ENCODE data around the gene MORN1.
A peak's percentile ranks its signal among the peaks of the same experiment; 100 is the strongest.
"Not testable (repeated sequence)": the region's sequence is repeated elsewhere in the genome, so short reads cannot be mapped to it uniquely, and the experiment has no call there.

Gene MORN1

DNA sequence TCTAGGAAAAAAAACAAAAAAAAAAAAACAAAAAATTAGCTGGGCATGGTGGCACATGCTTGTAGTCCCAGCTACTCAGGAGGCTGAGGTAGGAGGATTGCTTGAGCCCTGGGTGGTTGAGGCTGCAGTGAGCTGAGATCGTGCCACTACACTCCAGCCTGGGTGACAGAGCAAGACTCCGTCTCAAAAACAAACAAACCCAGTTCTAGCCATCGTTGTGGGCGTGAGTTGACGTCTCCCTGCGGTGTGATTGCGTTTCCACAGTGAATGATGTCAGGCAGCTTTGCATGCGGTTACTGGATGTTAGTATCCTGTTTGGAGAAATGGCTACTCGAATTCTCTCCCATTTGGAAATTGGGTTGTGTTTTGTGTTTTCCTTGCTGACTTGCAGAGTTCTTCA lies 95.1 kb downstream of the MORN1 start:
- not testable (repeated sequence) for DNase-seq (ENCODE audit: low read depth in 4 of 4, low spot score in 1 of 4)

- no peak for DNase-seq (ENCODE audit: low read depth in 4 of 4, low spot score in 1 of 4)
Measured at GRCh38 chr1:2295526-2295925, 95.8 kb downstream of the MORN1 start.

GRCh38 chr1:2294725-2295078 lies 96.7 kb downstream of the MORN1 start:
- DNase-seq (ENCODE audit: low read depth in 4 of 4, low spot score in 1 of 4) = no peak

DNA sequence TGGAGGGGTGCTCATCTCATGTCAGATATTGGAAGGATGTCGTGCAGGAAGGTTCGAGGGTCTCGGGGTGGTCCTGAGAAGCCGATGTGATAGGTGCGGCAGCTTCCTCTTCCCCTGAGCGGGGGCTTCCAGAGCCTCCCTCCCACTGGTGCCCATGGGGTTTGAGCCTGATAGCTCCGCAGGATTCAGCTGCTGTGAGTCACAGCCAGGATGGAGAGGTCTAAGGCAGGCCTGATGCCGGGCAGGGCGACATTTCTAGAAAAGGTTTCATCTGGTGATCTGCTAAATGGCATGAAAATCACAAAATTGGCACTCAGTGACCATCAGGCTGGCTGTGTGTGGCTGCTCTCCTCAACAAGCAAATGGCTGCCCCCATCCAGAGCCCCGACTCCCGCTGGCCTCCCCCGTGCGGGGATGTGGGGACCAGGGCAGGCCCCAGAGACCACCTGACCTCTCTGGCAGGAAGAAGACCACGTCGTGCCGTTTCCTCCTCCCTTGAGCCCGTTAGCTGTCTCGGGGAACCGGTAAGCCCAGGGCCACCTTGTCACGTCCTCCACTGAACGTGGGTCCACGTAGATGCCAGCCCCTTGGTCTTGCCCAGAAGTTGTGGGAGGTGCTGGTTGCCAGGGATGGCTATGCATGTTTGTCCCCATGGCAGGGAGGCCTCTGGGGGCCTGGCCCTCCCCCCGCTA lies 97.2 kb downstream of the MORN1 start:
- DNase-seq (ENCODE audit: low read depth in 4 of 4, low spot score in 1 of 4) = no peak

- DNase-seq (ENCODE audit: low read depth in 4 of 4, low spot score in 1 of 4) = no peak
Measured at GRCh38 chr1:2292725-2293450, 98.5 kb downstream of the MORN1 start.

DNA sequence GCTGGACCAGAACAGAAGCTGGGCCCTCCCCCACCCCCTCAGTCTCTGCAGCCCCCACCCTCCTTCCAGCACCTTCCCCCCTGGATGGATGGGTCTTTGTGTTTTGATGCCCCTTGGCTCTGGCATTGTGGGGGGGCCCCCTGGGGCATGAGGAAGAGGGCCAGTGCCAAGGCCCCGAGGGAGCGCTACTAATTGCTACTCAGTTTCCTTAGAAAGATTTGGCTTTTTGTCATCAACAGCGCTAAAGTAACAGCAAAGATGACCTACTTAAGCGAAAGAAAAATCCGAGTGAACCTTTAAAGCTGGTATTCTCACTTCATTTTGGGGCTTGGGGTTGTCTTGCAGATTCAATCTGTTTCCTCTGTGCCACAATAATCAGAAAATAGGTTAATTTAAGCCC lies 99.8 kb downstream of the MORN1 start:
- no peak for DNase-seq (ENCODE audit: low read depth in 4 of 4, low spot score in 1 of 4)

- peak in 3 of 4 experiments; percentile 46 to 75 (median 66) for DNase-seq (ENCODE audit: low read depth in 4 of 4, low spot score in 1 of 4)
Measured at GRCh38 chr1:2290595-2291510, 100.5 kb downstream of the MORN1 start.

- DNase-seq (ENCODE audit: low read depth in 4 of 4, low spot score in 1 of 4) = no peak
Measured at GRCh38 chr1:2290171-2290578, 101.2 kb downstream of the MORN1 start.

GRCh38 chr1:2289607-2290006 lies 101.7 kb downstream of the MORN1 start:
- DNase-seq (ENCODE audit: low read depth in 4 of 4, low spot score in 1 of 4) = no peak

DNA sequence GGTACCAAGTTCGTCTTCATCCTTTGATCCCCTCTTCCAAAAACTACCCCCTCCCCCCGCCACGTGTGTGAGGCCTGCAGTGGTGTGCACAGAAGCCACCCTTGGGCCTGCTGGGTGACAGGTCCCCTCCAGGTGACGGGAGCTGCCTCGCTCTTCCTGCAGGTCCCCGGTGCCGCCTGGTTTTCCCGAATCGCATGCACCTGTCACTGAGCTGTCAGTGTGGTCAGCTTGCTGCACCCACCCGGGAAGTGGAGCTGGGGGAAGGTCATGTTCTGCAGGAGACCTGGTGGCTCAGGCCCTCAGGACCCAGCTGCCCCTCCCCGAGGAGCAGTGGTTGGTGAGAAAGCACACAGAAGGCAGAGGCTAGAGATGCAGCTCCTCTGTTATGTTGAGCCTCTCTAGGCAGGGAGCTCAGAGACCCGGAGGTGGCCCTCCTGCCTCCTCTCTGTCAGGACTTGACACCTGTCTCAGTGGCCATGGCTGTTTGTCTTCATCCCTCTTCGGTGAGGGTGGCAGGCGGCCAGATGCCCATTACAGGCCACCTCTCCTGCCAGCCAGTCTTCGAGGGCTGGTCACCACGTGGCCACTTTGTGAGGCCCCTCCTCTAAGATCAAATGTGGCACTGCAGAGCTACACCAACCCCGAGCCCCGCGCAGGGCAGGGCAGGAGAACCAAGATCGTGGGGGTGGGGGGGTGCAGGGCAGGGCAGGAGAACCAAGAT lies 102.4 kb downstream of the MORN1 start:
- DNase-seq (ENCODE audit: low read depth in 4 of 4, low spot score in 1 of 4) = no peak

DNA sequence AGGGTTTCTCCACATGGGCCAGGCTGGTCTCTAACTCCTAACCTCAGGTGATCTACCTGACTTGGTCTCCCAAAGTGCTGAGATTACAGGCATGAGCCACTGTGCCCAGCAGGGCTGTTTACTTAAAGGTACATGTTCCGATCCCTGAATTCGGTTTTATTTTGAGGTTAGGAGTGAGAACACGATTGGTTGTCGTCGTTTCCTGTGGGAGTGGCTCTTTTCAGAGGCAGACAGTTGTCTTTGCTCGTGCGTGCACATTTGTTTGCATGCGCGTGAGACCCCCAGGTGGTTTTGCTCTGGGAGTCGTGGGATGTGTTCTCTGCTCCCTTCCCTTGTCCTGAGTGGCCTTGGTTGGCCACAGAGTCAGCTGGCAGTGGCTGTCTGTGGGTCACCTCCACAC lies 103.0 kb downstream of the MORN1 start:
- DNase-seq (ENCODE audit: low read depth in 4 of 4, low spot score in 1 of 4) = no peak

DNA sequence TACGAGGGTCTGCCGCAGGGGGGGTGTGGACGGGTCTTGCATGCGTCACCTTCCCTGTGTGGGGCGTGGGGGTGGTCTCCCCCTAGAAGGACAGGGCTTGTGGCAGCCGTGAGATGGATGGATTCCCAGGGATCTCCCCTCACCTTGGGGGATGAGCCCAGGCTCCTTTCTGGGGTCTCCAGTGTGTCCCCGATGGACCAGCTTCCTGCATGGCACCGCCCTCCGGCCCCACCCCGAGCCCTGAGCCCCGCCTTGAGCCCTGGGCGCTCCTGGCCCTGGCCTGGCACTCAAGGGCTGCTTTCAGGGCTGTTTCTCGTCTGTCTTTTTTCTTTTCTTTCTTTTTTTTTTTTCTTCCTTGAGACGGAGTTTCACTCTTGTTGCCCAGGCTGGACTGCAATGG lies 103.7 kb downstream of the MORN1 start:
- no peak for DNase-seq (ENCODE audit: low read depth in 4 of 4, low spot score in 1 of 4)

GRCh38 chr1:2286923-2287322 lies 104.4 kb downstream of the MORN1 start:
- no peak for DNase-seq (ENCODE audit: low read depth in 4 of 4, low spot score in 1 of 4)

GRCh38 chr1:2284932-2285331 lies 106.4 kb downstream of the MORN1 start:
- no peak for DNase-seq (ENCODE audit: low read depth in 4 of 4, low spot score in 1 of 4)

- DNase-seq (ENCODE audit: low read depth in 4 of 4, low spot score in 1 of 4) = no peak
Measured at GRCh38 chr1:2283991-2284895, 107.1 kb downstream of the MORN1 start.

- no peak for DNase-seq (ENCODE audit: low read depth in 4 of 4, low spot score in 1 of 4)
Measured at GRCh38 chr1:2283371-2283990, 107.9 kb downstream of the MORN1 start.

- DNase-seq (ENCODE audit: low read depth in 4 of 4, low spot score in 1 of 4) = no peak
Measured at GRCh38 chr1:2282556-2283270, 108.6 kb downstream of the MORN1 start.

DNA sequence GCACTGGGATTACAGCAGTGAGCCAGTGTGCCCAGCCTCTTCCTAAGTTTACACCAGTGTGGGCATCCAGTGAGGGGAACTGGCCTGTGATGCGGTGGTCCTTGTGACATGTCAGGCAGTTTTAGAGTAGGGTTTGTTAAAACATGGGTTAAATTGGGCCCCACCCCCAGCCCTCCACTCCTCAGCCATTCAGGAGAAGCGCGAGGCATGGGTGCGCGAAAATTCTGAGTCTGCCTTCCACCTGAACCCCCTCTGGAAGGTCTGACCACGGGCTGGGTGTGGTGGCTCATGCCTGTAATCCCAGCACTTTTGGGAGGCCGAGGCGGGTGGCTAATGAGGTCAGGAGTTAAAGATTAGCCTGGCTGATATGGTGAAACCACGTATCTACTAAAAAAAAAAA lies 111.5 kb downstream of the MORN1 start:
- DNase-seq (ENCODE audit: low read depth in 4 of 4, low spot score in 1 of 4) = no peak

DNA sequence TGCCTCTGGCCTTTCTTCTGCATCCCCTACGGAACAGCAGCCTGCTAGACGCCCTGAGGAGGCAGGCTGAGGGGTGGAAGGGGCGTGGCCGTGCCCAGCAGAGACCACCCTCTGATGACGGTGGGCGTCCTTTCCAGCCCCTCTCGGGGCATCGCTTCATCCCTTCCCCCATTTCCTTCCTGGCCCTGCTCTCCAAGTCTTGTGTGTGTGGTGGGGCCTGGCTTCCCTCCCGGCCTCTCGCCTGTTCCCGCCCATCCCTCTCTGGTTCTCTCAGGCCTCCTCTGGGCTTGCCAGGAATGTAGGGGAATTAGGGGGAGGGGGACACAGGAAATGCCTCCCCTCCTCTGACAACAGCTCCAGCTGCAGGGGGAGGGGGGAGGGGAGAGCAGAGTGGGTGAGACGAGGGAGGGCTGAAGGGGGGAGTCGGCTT lies 112.1 kb downstream of the MORN1 start:
- no peak for DNase-seq (ENCODE audit: low read depth in 4 of 4, low spot score in 1 of 4)

Measured in stimulated activated CD4-positive, alpha-beta T cell treated with anti-CD3 and anti-CD28 coated beads, Interleukin-1b, Interleukin-23, amount 100 ng/mL, for 24 hours (primary cell).